D721Med (cell line): Measurements from ENCODE around the gene SLC45A2.

Experiments used
- DNase-seq: peaks from one replicate; pipeline ENCODE4 v3.0.0; 2011; ENCODE audit warnings: low spot score; ENCODE audit not compliant: insufficient read length
- FAIRE-seq: peaks from 2 replicates; lab custom pipeline; 2011; peaks lifted over from hg19 to GRCh38; lab: Jason Lieb, UNC
- TF ChIP-seq, protein P1 (sequence below): IDR thresholded peaks from 2 replicates; pipeline ENCODE4 v1.5.1; 2012; ENCODE audit warnings: mild to moderate bottlenecking, control low read depth; ENCODE audit not compliant: insufficient read depth; ENCODE audit errors: missing control alignments

SLC45A2 gene

DNA sequence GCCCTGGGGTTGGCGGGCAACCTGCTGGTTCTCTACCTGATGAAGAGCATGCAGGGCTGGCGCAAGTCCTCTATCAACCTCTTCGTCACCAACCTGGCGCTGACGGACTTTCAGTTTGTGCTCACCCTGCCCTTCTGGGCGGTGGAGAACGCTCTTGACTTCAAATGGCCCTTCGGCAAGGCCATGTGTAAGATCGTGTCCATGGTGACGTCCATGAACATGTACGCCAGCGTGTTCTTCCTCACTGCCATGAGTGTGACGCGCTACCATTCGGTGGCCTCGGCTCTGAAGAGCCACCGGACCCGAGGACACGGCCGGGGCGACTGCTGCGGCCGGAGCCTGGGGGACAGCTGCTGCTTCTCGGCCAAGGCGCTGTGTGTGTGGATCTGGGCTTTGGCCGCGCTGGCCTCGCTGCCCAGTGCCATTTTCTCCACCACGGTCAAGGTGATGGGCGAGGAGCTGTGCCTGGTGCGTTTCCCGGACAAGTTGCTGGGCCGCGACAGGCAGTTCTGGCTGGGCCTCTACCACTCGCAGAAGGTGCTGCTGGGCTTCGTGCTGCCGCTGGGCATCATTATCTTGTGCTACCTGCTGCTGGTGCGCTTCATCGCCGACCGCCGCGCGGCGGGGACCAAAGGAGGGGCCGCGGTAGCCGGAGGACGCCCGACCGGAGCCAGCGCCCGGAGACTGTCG, 47.3 kb downstream of the SLC45A2 start:
- TF ChIP-seq, protein P1, sequence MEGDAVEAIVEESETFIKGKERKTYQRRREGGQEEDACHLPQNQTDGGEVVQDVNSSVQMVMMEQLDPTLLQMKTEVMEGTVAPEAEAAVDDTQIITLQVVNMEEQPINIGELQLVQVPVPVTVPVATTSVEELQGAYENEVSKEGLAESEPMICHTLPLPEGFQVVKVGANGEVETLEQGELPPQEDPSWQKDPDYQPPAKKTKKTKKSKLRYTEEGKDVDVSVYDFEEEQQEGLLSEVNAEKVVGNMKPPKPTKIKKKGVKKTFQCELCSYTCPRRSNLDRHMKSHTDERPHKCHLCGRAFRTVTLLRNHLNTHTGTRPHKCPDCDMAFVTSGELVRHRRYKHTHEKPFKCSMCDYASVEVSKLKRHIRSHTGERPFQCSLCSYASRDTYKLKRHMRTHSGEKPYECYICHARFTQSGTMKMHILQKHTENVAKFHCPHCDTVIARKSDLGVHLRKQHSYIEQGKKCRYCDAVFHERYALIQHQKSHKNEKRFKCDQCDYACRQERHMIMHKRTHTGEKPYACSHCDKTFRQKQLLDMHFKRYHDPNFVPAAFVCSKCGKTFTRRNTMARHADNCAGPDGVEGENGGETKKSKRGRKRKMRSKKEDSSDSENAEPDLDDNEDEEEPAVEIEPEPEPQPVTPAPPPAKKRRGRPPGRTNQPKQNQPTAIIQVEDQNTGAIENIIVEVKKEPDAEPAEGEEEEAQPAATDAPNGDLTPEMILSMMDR, result no peak

GRCh38 chr5:33936381-33937016, 48.0 kb downstream of the SLC45A2 start, which contains the start of gene RXFP3:
Gene RXFP3, plus strand, starts transcription at chr5:33936386. Its CDS starts 355 bp downstream, at chr5:33936741.
- no peak for FAIRE-seq
- TF ChIP-seq, protein P1, result no peak
- no peak for DNase-seq

More for the DNA sequence above, 47.3 kb downstream of the SLC45A2 start:
- no peak for FAIRE-seq
- DNase-seq, result no peak

DNA sequence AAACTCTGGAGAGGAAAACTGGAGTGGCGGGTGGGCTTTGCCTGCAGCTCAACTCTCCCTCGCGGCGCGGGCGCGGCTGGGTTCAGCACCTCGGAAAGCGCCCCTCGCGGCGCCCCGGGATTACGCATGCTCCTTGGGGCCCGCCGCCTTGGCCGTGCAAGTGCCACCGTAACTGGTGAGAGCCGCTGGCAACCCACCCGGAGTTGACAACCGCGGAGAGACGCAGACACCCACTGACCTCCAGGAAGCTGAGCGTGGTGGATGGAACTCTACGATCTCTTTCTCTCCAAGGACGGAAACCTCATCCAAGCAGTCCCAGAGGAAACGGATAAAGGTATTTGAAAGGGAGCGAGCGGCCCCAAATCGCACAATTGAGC, 48.5 kb downstream of the SLC45A2 start:
- FAIRE-seq, result no peak
- DNase-seq, result no peak
- TF ChIP-seq, protein P1, result no peak

DNA sequence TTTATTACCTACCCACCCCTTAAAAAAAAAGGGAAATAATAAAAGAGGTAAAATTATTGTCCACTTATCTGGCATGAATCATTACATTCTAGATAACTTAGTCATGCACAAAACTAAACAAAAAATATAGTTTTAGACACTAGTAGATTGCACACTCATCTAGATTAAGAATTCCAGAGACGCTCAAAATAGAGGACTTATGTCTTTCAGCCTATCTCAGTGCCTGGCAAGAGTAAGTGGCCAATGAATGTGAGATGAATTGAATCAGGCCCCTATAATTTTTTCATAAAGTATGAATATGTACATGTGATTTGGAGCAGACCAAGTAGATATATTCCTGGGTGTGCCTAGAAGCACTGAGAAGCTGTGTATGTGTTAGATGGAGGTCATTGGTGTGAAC, 50.3 kb downstream of the SLC45A2 start:
- FAIRE-seq, result no peak
- no peak for DNase-seq
- TF ChIP-seq, protein P1, result no peak

DNA sequence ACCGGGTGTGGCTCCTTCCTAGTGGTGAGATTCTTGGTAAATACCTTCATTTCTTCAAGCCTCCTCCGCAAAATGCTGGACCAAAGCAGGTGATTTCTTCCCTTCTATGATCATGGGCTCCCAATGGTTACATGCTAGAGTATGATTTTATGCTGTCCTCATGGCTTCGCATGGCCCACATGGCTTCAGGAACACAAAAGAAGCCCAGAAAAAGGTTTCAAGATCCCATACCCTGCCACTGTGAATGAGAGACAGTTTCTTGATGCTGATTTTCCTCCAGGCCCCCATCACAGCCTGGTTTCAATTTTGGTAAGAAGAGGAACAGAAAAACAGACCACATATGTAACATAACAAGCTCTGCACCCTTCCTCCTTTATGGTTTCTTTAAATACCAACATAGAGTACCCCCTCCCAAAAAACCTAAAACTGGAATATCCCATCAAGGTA, 50.7 kb downstream of the SLC45A2 start:
- FAIRE-seq, result no peak
- no peak for DNase-seq
- TF ChIP-seq, protein P1, result no peak

GRCh38 chr5:33931136-33931535, 53.4 kb downstream of the SLC45A2 start:
- TF ChIP-seq, protein P1, result no peak

More at GRCh38 chr5:33931136-33931535, 53.4 kb downstream of the SLC45A2 start:
- FAIRE-seq (no peak), DNase-seq (no peak)
